ENCODE results near the gene GPRC5B.

The GPRC5B gene

GRCh38 chr16:19840524-19841110 lies 44.0 kb downstream of the GPRC5B start:
- Histone ChIP-seq H3K27me3 (ENCODE audit: insufficient read depth, low read depth, severe bottlenecking) (no peaks in the 10 kb centered on the region), H3K9me3 (ENCODE audit: severe bottlenecking) (no peaks in the 10 kb centered on the region), H3K4me3 (ENCODE audit: low read depth, low read length) (no peak overlapping the region), H3K36me3 (no peaks in the 10 kb centered on the region), H3K27ac (no peak overlapping the region)
- DNase-seq = no peak
- no peak for TF ChIP-seq CTCF (IDR thresholded peaks at IDR 0.05; ENCODE audit: low read depth, low read length)

DNA sequence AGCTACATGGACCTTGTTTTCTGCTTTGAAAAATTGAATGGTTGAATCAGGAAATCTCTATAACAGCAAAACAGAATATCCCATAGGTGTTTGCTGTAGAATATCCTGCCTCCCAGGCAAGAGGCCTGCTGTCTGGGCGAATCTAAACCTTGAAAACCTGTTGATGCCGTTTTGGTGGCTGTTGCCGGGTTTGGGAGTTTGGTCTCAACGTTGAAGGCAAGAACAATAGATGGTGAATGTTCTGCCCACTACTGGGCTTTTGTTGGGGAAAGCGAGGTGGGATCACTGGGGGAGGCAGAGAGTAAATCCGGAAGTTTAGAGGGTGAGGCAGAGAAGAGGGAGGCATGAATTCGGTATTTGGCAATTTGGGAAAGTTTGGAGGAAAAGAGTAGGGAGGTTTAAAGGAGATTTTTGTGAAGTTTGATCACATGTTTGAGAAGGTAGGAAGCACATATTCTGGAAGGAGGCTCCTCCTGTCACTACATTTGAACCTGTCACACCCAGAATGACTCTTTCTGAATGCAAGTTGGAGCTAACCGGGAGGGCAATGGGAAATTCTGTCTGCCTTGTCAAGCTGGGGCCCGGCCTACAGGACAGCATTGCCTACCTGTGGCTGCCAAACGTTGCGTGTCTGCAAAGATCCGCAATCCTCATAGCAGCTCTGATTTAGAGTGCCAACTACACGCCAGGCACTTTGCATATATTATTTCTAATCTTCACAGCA lies 46.5 kb downstream of the GPRC5B start:
- no peak for TF ChIP-seq CTCF (IDR thresholded peaks at IDR 0.05; ENCODE audit: low read depth, low read length)

GRCh38 chr16:19837331-19837980 lies 47.2 kb downstream of the GPRC5B start:
- H3K9me3 ChIP-seq (ENCODE audit: severe bottlenecking) = no peaks in the 10 kb centered on the region
- peak; percentile 28 for DNase-seq
- H3K27ac ChIP-seq = peak overlapping the region; percentile 56
- H3K36me3 ChIP-seq = no peaks in the 10 kb centered on the region
- no peaks in the 10 kb centered on the region for H3K27me3 ChIP-seq (ENCODE audit: insufficient read depth, low read depth, severe bottlenecking)
- TF ChIP-seq CTCF (IDR thresholded peaks at IDR 0.05; ENCODE audit: low read depth, low read length) = no peak
- peak overlapping the region; percentile 27 for H3K4me3 ChIP-seq (ENCODE audit: low read depth, low read length)

More for the DNA sequence above, 46.5 kb downstream of the GPRC5B start:
- Histone ChIP-seq H3K9me3 (ENCODE audit: severe bottlenecking) (no peaks in the 10 kb centered on the region), H3K27me3 (ENCODE audit: insufficient read depth, low read depth, severe bottlenecking) (no peaks in the 10 kb centered on the region), H3K27ac (peak overlapping the region; percentile 53), H3K36me3 (no peaks in the 10 kb centered on the region), H3K4me3 (ENCODE audit: low read depth, low read length) (peak overlapping the region; percentile 27)
- no peak for DNase-seq

DNA sequence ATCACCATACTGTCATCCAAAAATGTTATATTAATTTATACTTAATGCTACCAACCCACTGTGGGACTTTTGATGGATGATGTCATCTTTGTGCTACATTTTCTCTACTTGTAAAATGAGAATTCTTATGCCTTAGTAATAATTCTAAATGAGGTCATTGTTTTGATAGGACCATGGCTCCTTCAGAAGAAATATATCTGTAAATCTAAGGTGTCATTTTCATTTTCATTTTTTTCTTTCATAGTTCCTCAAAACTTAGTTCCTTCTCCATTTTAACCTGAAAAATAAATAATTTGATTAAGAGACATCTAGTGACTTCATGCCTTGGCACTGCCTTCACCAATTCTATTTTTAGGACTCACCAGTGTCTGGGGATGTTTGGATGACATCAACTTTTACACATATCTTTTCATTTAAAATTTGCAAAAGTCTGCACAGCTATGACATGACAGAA lies 48.7 kb downstream of the GPRC5B start:
- Histone ChIP-seq H3K9me3 (ENCODE audit: severe bottlenecking) (no peaks in the 10 kb centered on the region), H3K27me3 (ENCODE audit: insufficient read depth, low read depth, severe bottlenecking) (no peaks in the 10 kb centered on the region), H3K27ac (no peak overlapping the region), H3K36me3 (no peaks in the 10 kb centered on the region), H3K4me3 (ENCODE audit: low read depth, low read length) (no peak overlapping the region)
- DNase-seq = no peak
- no peak for TF ChIP-seq CTCF (IDR thresholded peaks at IDR 0.05; ENCODE audit: low read depth, low read length)

DNA sequence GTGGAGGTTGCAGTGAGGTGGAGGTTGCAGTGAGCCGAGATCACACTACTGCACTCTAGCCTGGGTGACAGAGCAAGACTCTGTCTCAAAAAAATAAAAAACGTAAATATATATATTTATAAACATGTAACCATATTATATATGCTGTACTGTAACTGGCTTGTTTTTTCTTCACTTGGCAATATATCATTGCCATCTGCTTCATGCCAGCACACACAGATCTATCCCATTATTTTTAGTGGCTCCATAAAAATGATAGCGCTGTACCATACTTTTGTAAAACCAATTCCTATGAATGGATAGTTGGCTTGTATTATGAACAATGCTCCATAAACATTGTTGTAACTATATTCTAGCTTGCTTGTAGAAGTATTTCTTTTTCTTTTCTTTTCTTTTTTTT lies 49.5 kb downstream of the GPRC5B start:
- no peak overlapping the region for H3K27ac ChIP-seq
- H3K4me3 ChIP-seq (ENCODE audit: low read depth, low read length) = no peak overlapping the region
- no peak for TF ChIP-seq CTCF (IDR thresholded peaks at IDR 0.05; ENCODE audit: low read depth, low read length)
- no peaks in the 10 kb centered on the region for H3K36me3 ChIP-seq
- DNase-seq = no peak
- H3K9me3 ChIP-seq (ENCODE audit: severe bottlenecking) = no peaks in the 10 kb centered on the region
- no peaks in the 10 kb centered on the region for H3K27me3 ChIP-seq (ENCODE audit: insufficient read depth, low read depth, severe bottlenecking)

Measured in WERI-Rb-1 (cell line).